ENCODE results near the gene STIM1.
A peak's percentile ranks its signal among the peaks of the same experiment; 100 is the strongest.
"Not testable (repeated sequence)": the region's sequence is repeated elsewhere in the genome, so short reads cannot be mapped to it uniquely, and the experiment has no call there.

Gene STIM1

GRCh38 chr11:4084406-4085125, 229.1 kb downstream of the STIM1 start:
- no peak for DNase-seq

- DNase-seq = no peak
These were observed 230.1 kb downstream of the STIM1 start for GRCh38 chr11:4085575-4085974.

- DNase-seq = no peak
These were observed 231.3 kb downstream of the STIM1 start for GRCh38 chr11:4086575-4087353.

GRCh38 chr11:4087551-4087950, 232.1 kb downstream of the STIM1 start:
- no peak for DNase-seq

- DNase-seq = no peak
These were observed 234.8 kb downstream of the STIM1 start for GRCh38 chr11:4090258-4090657.

GRCh38 chr11:4092026-4092425, 236.6 kb downstream of the STIM1 start:
- no peak for DNase-seq

GRCh38 chr11:4093519-4094347, 238.3 kb downstream of the STIM1 start:
- DNase-seq = peak in 1 of 2 experiments; percentile 29

GRCh38 chr11:4094348-4095291, 239.2 kb downstream of the STIM1 start, which contains the start of gene RRM1:
Gene RRM1, plus strand, starts transcription at chr11:4094799. Its CDS starts 214 bp downstream, at chr11:4095013.
- DNase-seq = peak; percentile 95 to 97

GRCh38 chr11:4095509-4096230, 240.2 kb downstream of the STIM1 start:
- DNase-seq = no peak

- no peak for DNase-seq
These were observed 242.7 kb downstream of the STIM1 start for GRCh38 chr11:4098026-4098621.

GRCh38 chr11:4102711-4103110, 247.2 kb downstream of the STIM1 start:
- DNase-seq = no peak

- no peak for DNase-seq
These were observed 247.8 kb downstream of the STIM1 start for GRCh38 chr11:4103269-4103668.

GRCh38 chr11:4105916-4106315, 250.5 kb downstream of the STIM1 start:
- DNase-seq = no peak

GRCh38 chr11:4111834-4112233, 256.4 kb downstream of the STIM1 start:
- DNase-seq = no peak

GRCh38 chr11:4115128-4115527, 259.7 kb downstream of the STIM1 start:
- DNase-seq = no peak

GRCh38 chr11:4118107-4118506, 262.6 kb downstream of the STIM1 start:
- DNase-seq = no peak

- no peak for DNase-seq
These were observed 267.8 kb downstream of the STIM1 start for GRCh38 chr11:4123218-4123617.

- DNase-seq = no peak
These were observed 269.7 kb downstream of the STIM1 start for GRCh38 chr11:4125141-4125540.

- no peak for DNase-seq
These were observed 271.9 kb downstream of the STIM1 start for GRCh38 chr11:4127357-4127756.

GRCh38 chr11:4130219-4130618, 274.8 kb downstream of the STIM1 start:
- not testable (repeated sequence) for DNase-seq

GRCh38 chr11:4134806-4135205, 279.3 kb downstream of the STIM1 start:
- no peak for DNase-seq

Data from SHP77 (cell line).